HepG2 (cell line): ENCODE measurements around the gene KHK. TPM values are rescaled to one million over a fixed set of nuclear protein-coding genes. Genes with fewer than 3 reads are reported as not detected.

Experiments used
- ADNP ChIP-seq: sonication (generic); formaldehyde crosslinking; IDR thresholded peaks from 2 replicates; pipeline ENCODE4 v1.4.0; 2020; ENCODE audit warnings: missing genetic modification reagents
- CEBPB ChIP-seq: IDR thresholded peaks from 2 replicates; pipeline ENCODE4 v1.6.1; 2011; ENCODE audit warnings: low read depth, low read length, improper control_type of control experiment, borderline replicate concordance
- ERF ChIP-seq: IDR thresholded peaks from 2 replicates; pipeline ENCODE4 v1.6.1; 2018; ENCODE audit warnings: missing biosample characterization, missing genetic modification reagents
- FOXK1 ChIP-seq: sonication (generic); formaldehyde crosslinking; IDR thresholded peaks from 2 replicates; pipeline ENCODE4 v1.4.0; 2020; ENCODE audit warnings: low read depth, missing genetic modification reagents, borderline replicate concordance
- GATA4 ChIP-seq: sonication (generic); IDR thresholded peaks from 2 replicates; pipeline ENCODE4 v1.6.1; 2016; ENCODE audit warnings: antibody characterized with exemption, low read depth, borderline replicate concordance
- GMEB1 ChIP-seq: sonication (generic); formaldehyde crosslinking; IDR thresholded peaks from 2 replicates; pipeline ENCODE4 v1.5.1; 2020; ENCODE audit warnings: missing genetic modification reagents, mild to moderate bottlenecking, borderline replicate concordance
- NRL ChIP-seq: sonication (generic); formaldehyde crosslinking; IDR thresholded peaks from 2 replicates; pipeline ENCODE4 v1.5.0; 2020; ENCODE audit warnings: missing genetic modification reagents, mild to moderate bottlenecking, moderate library complexity, borderline replicate concordance
- PHF20 ChIP-seq: sonication (generic); formaldehyde crosslinking; IDR thresholded peaks from 2 replicates; pipeline ENCODE4 v1.5.0; 2020; ENCODE audit warnings: mild to moderate bottlenecking, missing genetic modification reagents
- PHF8 ChIP-seq: sonication (generic); formaldehyde crosslinking; IDR thresholded peaks from 2 replicates; pipeline ENCODE4 v1.5.0; 2020; ENCODE audit warnings: missing genetic modification reagents
- REL ChIP-seq: sonication (generic); formaldehyde crosslinking; conservative IDR thresholded peaks from 2 replicates; pipeline ENCODE4 v1.8.0; 2022; ENCODE audit warnings: mild to moderate bottlenecking, missing genetic modification reagents, moderate library complexity
- SAFB2 ChIP-seq: sonication (generic); formaldehyde crosslinking; IDR thresholded peaks from 2 replicates; pipeline ENCODE4 v1.5.1; 2020; ENCODE audit warnings: missing genetic modification reagents, low read depth, mild to moderate bottlenecking, borderline replicate concordance
- TOPORS ChIP-seq: sonication (generic); formaldehyde crosslinking; IDR thresholded peaks from 2 replicates; pipeline ENCODE4 v1.8.0; 2023; ENCODE audit warnings: mild to moderate bottlenecking, missing genetic modification reagents
- ZBTB3 ChIP-seq: sonication (generic); formaldehyde crosslinking; IDR thresholded peaks from 2 replicates; pipeline ENCODE4 v1.4.0; 2020; ENCODE audit warnings: low read depth, mild to moderate bottlenecking, moderate library complexity, missing genetic modification reagents, borderline replicate concordance
- ZC3H13 ChIP-seq: sonication (generic); formaldehyde crosslinking; IDR thresholded peaks from 2 replicates; pipeline ENCODE4 v1.8.1; 2023; ENCODE audit warnings: mild to moderate bottlenecking, missing genetic modification reagents, moderate library complexity
- ZGPAT ChIP-seq: IDR thresholded peaks from 2 replicates; pipeline ENCODE4 v1.6.1; 2016; ENCODE audit warnings: mild to moderate bottlenecking
- ZNF253 ChIP-seq: sonication (generic); formaldehyde crosslinking; IDR thresholded peaks from 2 replicates; pipeline ENCODE4 v1.8.0; 2022; ENCODE audit warnings: mild to moderate bottlenecking, missing genetic modification reagents, borderline replicate concordance
- ZNF431 ChIP-seq: sonication (generic); formaldehyde crosslinking; IDR thresholded peaks from 2 replicates; pipeline ENCODE4 v1.9.0; 2022; ENCODE audit warnings: missing genetic modification reagents, low read depth, mild to moderate bottlenecking, borderline replicate concordance
- ZNF646 ChIP-seq: sonication (generic); formaldehyde crosslinking; IDR thresholded peaks from 2 replicates; pipeline ENCODE4 v1.9.0; 2021; ENCODE audit warnings: mild to moderate bottlenecking, missing genetic modification reagents
- ZNF7 ChIP-seq: IDR thresholded peaks from 2 replicates; pipeline ENCODE4 v1.6.1; 2016; ENCODE audit warnings: missing biosample characterization, missing genetic modification reagents
- ZNF883 ChIP-seq: sonication (generic); formaldehyde crosslinking; IDR thresholded peaks from 2 replicates; pipeline ENCODE4 v1.5.1; 2020; ENCODE audit warnings: mild to moderate bottlenecking, missing genetic modification reagents; ENCODE audit errors: not compliant biosample characterization
- polyA plus RNA-seq, 8 experiments: library from polyadenylated mRNA; depleted of rRNA in 3 of 8; stranded (reverse) in 7 of 8; unstranded in 1 of 8; fragments of >200 nt; fragmentation: Illumina TruSeq in 4 of 8; extraction: Trizol in 4 of 8; gene quantifications; 2 replicates each; pipeline versions ENCODE4 v1.2.1 to v1.2.3, GENCODE V29; 2011 to 2016; ENCODE audit warnings: low read depth in 4 of 8, missing spikeins in 1 of 8, mixed read lengths in 1 of 8; ENCODE audit not compliant: insufficient read depth in 1 of 8
- total RNA-seq, 5 experiments: library from RNA; depleted of rRNA; stranded (reverse); fragments of >200 nt; fragmentation: Illumina TruSeq; extraction: Trizol; gene quantifications; 2 replicates each; pipeline ENCODE4 v1.2.3, GENCODE V29; 2016; ENCODE audit warnings: low read depth in 1 of 5

KHK gene
- total and polyA plus RNA-seq, 2 of the 13 experiments (the other 11 are each of a cell fraction or from before 2014, with no cell fraction given) = 40.9 to 99.2 TPM

- TF ChIP-seq ZNF646 (CRISPR knock-in tag) (no peak), ZGPAT (CRISPR knock-in tag) (0 out of 2 replicates have a peak, but pooled peaks have one; percentile 20), FOXK1 (CRISPR knock-in tag) (no peak), NRL (no peak), ZBTB3 (CRISPR knock-in tag) (no peak), TOPORS (CRISPR knock-in tag) (no peak), GMEB1 (no peak), ZNF883 (no peak), ADNP (CRISPR knock-in tag) (no peak), PHF20 (CRISPR knock-in tag) (no peak), SAFB2 (CRISPR knock-in tag) (no peak; the same call in none of the 2 replicates), GATA4 (no peak), ZNF253 (CRISPR knock-in tag) (0 out of 2 replicates have a peak, but pooled peaks have one; percentile 70), CEBPB (no peak), ZC3H13 (CRISPR knock-in tag) (0 out of 2 replicates have a peak, but pooled peaks have one; percentile 75), REL (no peak), ZNF7 (no peak), ERF (CRISPR knock-in tag) (0 out of 2 replicates have a peak, but pooled peaks have one; percentile 27), PHF8 (CRISPR knock-in tag) (no peak), ZNF431 (CRISPR knock-in tag) (0 out of 2 replicates have a peak, but pooled peaks have one; percentile 69)
Observed at GRCh38 chr2:27118525-27119329, 32.2 kb downstream of the KHK start, which contains the start of gene CGREF1 (continued).
